GM12878 (cell line): Measurements from ENCODE around the gene FSTL4.

Experiments
- ATF2 ChIP-seq: IDR thresholded peaks from 2 replicates; pipeline ENCODE4 v1.6.1; 2012; ENCODE audit warnings: low read length, inconsistent platforms
- CEBPZ ChIP-seq: fragments of 150-350 bp; IDR thresholded peaks from 2 replicates; pipeline ENCODE4 v1.6.1; 2016; ENCODE audit warnings: low read depth, low read length
- CTCF ChIP-seq, 3 experiments: IDR thresholded peaks in 2 of 3; conservative IDR thresholded peaks in 1 of 3; 2 replicates each; pipeline ENCODE4 v1.5.1; 2011; ENCODE audit warnings: low read depth in 3 of 3, low read length in 3 of 3, mild to moderate bottlenecking in 3 of 3, control low read depth in 2 of 3, moderate library complexity in 2 of 3, inconsistent platforms in 1 of 3, mixed read lengths in 1 of 3; ENCODE audit not compliant: control insufficient read depth in 2 of 3, insufficient read depth in 1 of 3; ENCODE audit errors: extremely low read depth in 1 of 3
- EGR1 ChIP-seq, 2 experiments: IDR thresholded peaks; 1 replicate in 1 of 2; 2 replicates in 1 of 2; pipeline ENCODE4 v1.6.1; 2011 to 2012; ENCODE audit warnings: low read depth in 2 of 2, low read length in 2 of 2, borderline replicate concordance in 1 of 2, mild to moderate bottlenecking in 1 of 2, moderate library complexity in 1 of 2
- EZH2 ChIP-seq: IDR thresholded peaks from 2 replicates; pipeline ENCODE4 v1.6.1; 2012; ENCODE audit warnings: low read depth, mild to moderate bottlenecking, control low read depth, inconsistent platforms, low read length, borderline replicate concordance; ENCODE audit not compliant: control insufficient read depth
- FOXK2 ChIP-seq: fragments of 450-650 bp; IDR thresholded peaks from 2 replicates; pipeline ENCODE4 v1.6.1; 2017; ENCODE audit warnings: mild to moderate bottlenecking, moderate library complexity
- JUNB ChIP-seq: IDR thresholded peaks from 2 replicates; pipeline ENCODE4 v1.6.1; 2016; ENCODE audit warnings: antibody characterized with exemption, mild to moderate bottlenecking
- MAX ChIP-seq: IDR thresholded peaks from 2 replicates; pipeline ENCODE4 v1.6.1; 2012; ENCODE audit warnings: low read depth, low read length, improper control_type of control experiment
- MEF2B ChIP-seq: fragments of 450-650 bp; IDR thresholded peaks from 2 replicates; pipeline ENCODE4 v1.6.1; 2018; ENCODE audit warnings: mild to moderate bottlenecking, moderate library complexity; ENCODE audit not compliant: partially characterized antibody, poor library complexity, severe bottlenecking
- POLR2A ChIP-seq: IDR thresholded peaks from 2 replicates; pipeline ENCODE4 v1.6.1; 2011; ENCODE audit warnings: low read depth, mild to moderate bottlenecking, low read length
- RAD21 ChIP-seq: IDR thresholded peaks from 2 replicates; pipeline ENCODE4 v1.6.1; 2011; ENCODE audit warnings: mild to moderate bottlenecking, low read depth, low read length, moderate library complexity; ENCODE audit not compliant: insufficient read depth
- REST ChIP-seq: IDR thresholded peaks from 2 replicates; pipeline ENCODE4 v1.6.1; 2012; ENCODE audit warnings: mild to moderate bottlenecking, low read depth, low read length
- ZBTB40 ChIP-seq: fragments of 450-650 bp; IDR thresholded peaks from 2 replicates; pipeline ENCODE4 v1.6.1; 2016; ENCODE audit warnings: mild to moderate bottlenecking, moderate library complexity, borderline replicate concordance

GRCh38 chr5:133508845-133509741 is 103.2 kb downstream of the FSTL4 start:
- TF ChIP-seq JUNB = no peak
- no peak for TF ChIP-seq REST
- TF ChIP-seq MAX = no peak
- no peak for TF ChIP-seq EZH2
- no peak for TF ChIP-seq FOXK2
- TF ChIP-seq ATF2 = no peak
- no peak for TF ChIP-seq CEBPZ
- no peak for TF ChIP-seq CTCF (IDR thresholded peaks at IDR 0.05 in 2 of 3, conservative IDR thresholded peaks at IDR 0.05 in 1 of 3; ENCODE audit: control insufficient read depth in 2 of 3, extremely low read depth in 1 of 3, insufficient read depth in 1 of 3, low read depth in 3 of 3, low read length in 3 of 3)
- no peak for TF ChIP-seq ZBTB40
- TF ChIP-seq RAD21 = no peak
- TF ChIP-seq EGR1 (IDR thresholded peaks at IDR 0.05; ENCODE audit: borderline replicate concordance in 1 of 2, low read depth in 2 of 2, low read length in 2 of 2) = no peak
- no peak for TF ChIP-seq POLR2A
- TF ChIP-seq MEF2B = no peak
